HUDEP-2 (cell line): Measurements from ENCODE around the gene RPL7A.
"Not testable (repeated sequence)": the region's sequence is repeated elsewhere in the genome, so short reads cannot be mapped to it uniquely, and the experiment has no call there.

ENCODE experiments used
- DNase-seq, 76 experiments: peaks; one replicate each; lab custom pipeline; 2025; ENCODE audit not compliant: unreplicated experiment in 76 of 76; lab: John Stamatoyannopoulos, UW

The RPL7A gene

GRCh38 chr9:133327021-133327420, 21.0 kb upstream of the RPL7A start:
- DNase-seq, result not testable (repeated sequence)

GRCh38 chr9:133327834-133328484, 20.1 kb upstream of the RPL7A start:
- no peak for DNase-seq

- DNase-seq, result peak in 26 of 76 experiments; percentile 7 to 56 (median 22)
These were observed 18.5 kb upstream of the RPL7A start for GRCh38 chr9:133329306-133330156.

- no peak for DNase-seq
These were observed 16.8 kb upstream of the RPL7A start for GRCh38 chr9:133331221-133331620.

- no peak for DNase-seq
These were observed 16.2 kb upstream of the RPL7A start for GRCh38 chr9:133331641-133332380.

GRCh38 chr9:133332381-133332730, 15.7 kb upstream of the RPL7A start:
- DNase-seq, result no peak

- DNase-seq, result no peak
These were observed 15.0 kb upstream of the RPL7A start for GRCh38 chr9:133333011-133333410.

GRCh38 chr9:133333566-133333965, 14.5 kb upstream of the RPL7A start:
- DNase-seq, result no peak

GRCh38 chr9:133334161-133334560, 13.9 kb upstream of the RPL7A start:
- DNase-seq, result peak in 1 of 76 experiments; percentile 9

GRCh38 chr9:133334888-133335287, 13.1 kb upstream of the RPL7A start:
- not testable (repeated sequence) for DNase-seq

- peak in 73 of 76 experiments; percentile 28 to 95 (median 88) for DNase-seq
These were observed 11.8 kb upstream of the RPL7A start, which contains the start of gene SURF6 for GRCh38 chr9:133335924-133336811. SURF6 (minus strand) TSS chr9:133336188; CDS start chr9:133336132, 56 bp downstream.

GRCh38 chr9:133339641-133340040, 8.4 kb upstream of the RPL7A start:
- no peak for DNase-seq

- DNase-seq, result no peak
These were observed 7.8 kb upstream of the RPL7A start for GRCh38 chr9:133340256-133340655.

- no peak for DNase-seq
These were observed 7.1 kb upstream of the RPL7A start for GRCh38 chr9:133340916-133341315.

GRCh38 chr9:133341369-133342068, 6.5 kb upstream of the RPL7A start:
- DNase-seq, result no peak

- DNase-seq, result peak in 3 of 76 experiments; percentile 5 to 32 (median 22)
These were observed 6.0 kb upstream of the RPL7A start for GRCh38 chr9:133342069-133342406.

GRCh38 chr9:133342570-133342969, 5.4 kb upstream of the RPL7A start:
- DNase-seq, result peak in 2 of 76 experiments; percentile 10 to 15

- no peak for DNase-seq
These were observed 3.9 kb upstream of the RPL7A start for GRCh38 chr9:133344071-133344470.

GRCh38 chr9:133344979-133345378, 3.0 kb upstream of the RPL7A start:
- no peak for DNase-seq

- DNase-seq, result no peak
These were observed 2.4 kb upstream of the RPL7A start for GRCh38 chr9:133345596-133345995.
